H1 (cell line): ENCODE data around the gene ZNF212. TPM values are rescaled to one million over a fixed set of nuclear protein-coding genes. Genes with fewer than 3 reads are reported as not detected.

Source experiments
- CTCF ChIA-PET: fragments of 300-600 bp; sonication (Branson Sonifier 250); formaldehyde crosslinking; loops from one replicate; lab custom pipeline; 2021; ENCODE audit not compliant: partially characterized antibody; lab: Charles Lee
- POLR2A ChIA-PET: fragments of 300-600 bp; sonication (Branson Sonifier 250); formaldehyde crosslinking; loops from one replicate; lab custom pipeline; 2021; ENCODE audit warnings: inconsistent platforms; ENCODE audit not compliant: partially characterized antibody; lab: Charles Lee
- DNase-seq, 2 experiments: peaks; one replicate each; pipeline versions ENCODE4 v3.0.0 to v3.0.0-alpha.2; 2010 to 2022; ENCODE audit warnings: low spot score in 2 of 2, low read depth in 1 of 2, mixed read lengths in 1 of 2
- FAIRE-seq: peaks from 2 replicates; lab custom pipeline; 2011; peaks lifted over from hg19 to GRCh38; lab: Jason Lieb, UNC
- H2AFZ ChIP-seq: 2 replicates; pipeline ENCODE4 v1.8.1; 2012; ENCODE audit warnings: low read length, inconsistent platforms
- H2AK5ac ChIP-seq: 2 replicates; pipeline ENCODE4 v1.6.1; 2013; ENCODE audit warnings: low read depth, low read length
- H2BK120ac ChIP-seq: replicated peaks from 2 replicates; pipeline ENCODE3; 2013; ENCODE audit warnings: low read depth, low read length, inconsistent platforms
- H2BK12ac ChIP-seq: 2 replicates; pipeline ENCODE4 v1.6.1; 2013; ENCODE audit warnings: low read depth, low read length
- H2BK15ac ChIP-seq: 2 replicates; pipeline ENCODE4 v1.6.1; 2013; ENCODE audit warnings: low read length
- H2BK20ac ChIP-seq: 2 replicates; pipeline ENCODE4 v1.6.1; 2013; ENCODE audit warnings: low read length
- H2BK5ac ChIP-seq: 2 replicates; pipeline ENCODE4 v1.6.1; 2013; ENCODE audit warnings: low read depth, low read length
- H3K14ac ChIP-seq: 2 replicates; pipeline ENCODE4 v1.6.1; 2013; ENCODE audit warnings: inconsistent platforms; ENCODE audit not compliant: insufficient read length
- H3K18ac ChIP-seq: 2 replicates; pipeline ENCODE4 v1.6.1; 2013; ENCODE audit warnings: low read length; ENCODE audit errors: extremely low read depth
- H3K23ac ChIP-seq: 2 replicates; pipeline ENCODE4 v1.6.1; 2013; ENCODE audit warnings: inconsistent platforms; ENCODE audit not compliant: insufficient read length
- H3K23me2 ChIP-seq: 2 replicates; pipeline ENCODE4 v1.6.1; 2013; ENCODE audit warnings: low read depth, low read length
- H3K27ac ChIP-seq: 2 replicates; pipeline ENCODE4 v1.6.1; 2011; ENCODE audit warnings: low read depth, low read length, inconsistent platforms
- H3K27me3 ChIP-seq, 4 experiments: replicated peaks in 1 of 4; 1 replicate in 1 of 4; 2 replicates in 3 of 4; pipeline versions ENCODE4 v1.6.1 to v1.8.1; 2011 to 2013; ENCODE audit warnings: low read length in 3 of 4, mild to moderate bottlenecking in 3 of 4, inconsistent platforms in 2 of 4, mixed read lengths in 2 of 4, moderate library complexity in 1 of 4; ENCODE audit not compliant: control insufficient read depth in 3 of 4, insufficient read depth in 3 of 4; ENCODE audit errors: extremely low read depth in 1 of 4
- H3K36me3 ChIP-seq, 4 experiments: 2 replicates each; pipeline versions ENCODE4 v1.6.1 to v1.8.1; 2011 to 2013; ENCODE audit warnings: mild to moderate bottlenecking in 4 of 4, low read length in 3 of 4, moderate library complexity in 2 of 4, control low read depth in 1 of 4, inconsistent platforms in 1 of 4; ENCODE audit not compliant: insufficient read depth in 4 of 4, control insufficient read depth in 2 of 4
- H3K4ac ChIP-seq: replicated peaks from 2 replicates; pipeline ENCODE3; 2013; ENCODE audit warnings: low read length, low read depth, mixed read lengths, inconsistent platforms; ENCODE audit not compliant: insufficient read length
- H3K4me1 ChIP-seq, 4 experiments: replicated peaks in 1 of 4; 1 replicate in 1 of 4; 2 replicates in 3 of 4; pipeline versions ENCODE4 v1.6.1 to v1.8.1; 2011 to 2013; ENCODE audit warnings: low read length in 3 of 4, inconsistent platforms in 2 of 4, mixed read lengths in 1 of 4; ENCODE audit not compliant: insufficient read depth in 4 of 4, control insufficient read depth in 3 of 4
- H3K4me2 ChIP-seq, 2 experiments: 2 replicates each; pipeline versions ENCODE4 v1.6.1 to v1.8.1; 2011 to 2013; ENCODE audit warnings: low read depth in 2 of 2, low read length in 2 of 2, control low read depth in 1 of 2, inconsistent platforms in 1 of 2, mild to moderate bottlenecking in 1 of 2; ENCODE audit not compliant: insufficient read depth in 1 of 2
- H3K4me3 ChIP-seq, 4 experiments: fragments of 200-600, 300-600 bp in 1 of 4; sonication (generic), shearing (Covaris generic), sonication (Bioruptor Twin) in 1 of 4; 2 replicates each; pipeline versions ENCODE4 v1.5.1 to v1.8.1; 2011 to 2016; ENCODE audit warnings: low read length in 4 of 4, low read depth in 3 of 4, control low read depth in 2 of 4, inconsistent platforms in 2 of 4, mild to moderate bottlenecking in 2 of 4, mixed read lengths in 1 of 4, moderate library complexity in 1 of 4; ENCODE audit not compliant: insufficient read depth in 2 of 4; ENCODE audit errors: extremely low read depth in 1 of 4
- H3K56ac ChIP-seq: replicated peaks from 2 replicates; pipeline ENCODE3; 2013; ENCODE audit warnings: low read depth, mild to moderate bottlenecking, mixed read lengths, low read length, inconsistent platforms; ENCODE audit not compliant: insufficient read length
- H3K79me1 ChIP-seq: 2 replicates; pipeline ENCODE4 v1.6.1; 2013; ENCODE audit warnings: low read depth, low read length, control low read depth
- H3K79me2 ChIP-seq, 2 experiments: 2 replicates each; pipeline versions ENCODE4 v1.6.1 to v1.8.1; 2012 to 2013; ENCODE audit warnings: low read length in 2 of 2, mild to moderate bottlenecking in 2 of 2, inconsistent platforms in 1 of 2; ENCODE audit not compliant: insufficient read depth in 2 of 2, control insufficient read depth in 1 of 2
- H3K9ac ChIP-seq, 4 experiments: replicated peaks in 1 of 4; 1 replicate in 1 of 4; 2 replicates in 3 of 4; pipeline versions ENCODE4 v1.6.1 to v1.8.1; 2011 to 2013; ENCODE audit warnings: low read depth in 3 of 4, low read length in 3 of 4, control low read depth in 2 of 4, mild to moderate bottlenecking in 2 of 4, moderate library complexity in 2 of 4, inconsistent platforms in 1 of 4; ENCODE audit errors: extremely low read depth in 1 of 4
- H3K9me3 ChIP-seq, 2 experiments: 2 replicates each; pipeline versions ENCODE4 v1.6.1 to v1.8.1; 2012 to 2013; ENCODE audit warnings: mild to moderate bottlenecking in 2 of 2, moderate library complexity in 2 of 2, control low read depth in 1 of 2, inconsistent platforms in 1 of 2, low read depth in 1 of 2, low read length in 1 of 2, mixed read lengths in 1 of 2; ENCODE audit not compliant: insufficient read depth in 2 of 2
- H4K20me1 ChIP-seq, 2 experiments: replicated peaks in 1 of 2; 2 replicates each; pipeline versions ENCODE3 to v1.8.1; 2011 to 2013; ENCODE audit warnings: inconsistent platforms in 2 of 2, low read length in 2 of 2, mild to moderate bottlenecking in 1 of 2; ENCODE audit not compliant: insufficient read depth in 2 of 2, control insufficient read depth in 1 of 2
- H4K5ac ChIP-seq: 2 replicates; pipeline ENCODE4 v1.6.1; 2013; ENCODE audit warnings: low read length, low read depth, mixed read lengths, inconsistent platforms; ENCODE audit not compliant: insufficient read length
- H4K8ac ChIP-seq: 2 replicates; pipeline ENCODE4 v1.8.0; 2013; ENCODE audit warnings: mild to moderate bottlenecking, moderate library complexity, low read length, inconsistent platforms; ENCODE audit not compliant: insufficient read depth; ENCODE audit errors: extremely low read depth
- H4K91ac ChIP-seq: replicated peaks from 2 replicates; pipeline ENCODE3; 2013; ENCODE audit warnings: low read length, mixed read lengths, inconsistent platforms; ENCODE audit not compliant: insufficient read length
- POLR2AphosphoS5 ChIP-seq: IDR thresholded peaks from 2 replicates; pipeline ENCODE4 v1.6.1; 2011; ENCODE audit warnings: low read depth, low read length
- SIRT6 ChIP-seq: IDR thresholded peaks from one replicate; pipeline ENCODE4 v1.7.1; 2012; ENCODE audit warnings: low read length, inconsistent platforms
- WGBS, 2 experiments: shearing (Covaris generic) in 1 of 2; methylation state at CpG; one replicate each; pipeline versions ENCODE4 v1.1.6 to v1.1.7; 2013 to 2015; ENCODE audit warnings: low lambda C conversion rate in 2 of 2, mixed read lengths in 2 of 2, inconsistent platforms in 1 of 2, low coverage in 1 of 2, missing lambda C conversion rate in 1 of 2; ENCODE audit not compliant: insufficient replicate concordance in 2 of 2, insufficient coverage in 1 of 2, insufficient read length in 1 of 2; ENCODE audit errors: extremely low coverage in 1 of 2, missing lambda C conversion rate in 1 of 2; 5-methylcytosine and 5-hydroxymethylcytosine counted together
- polyA plus RNA-seq, 7 experiments: library from polyadenylated mRNA; depleted of rRNA in 3 of 7; stranded (reverse) in 5 of 7; unstranded in 2 of 7; fragments of >200 nt in 5 of 7; fragments of 200-250 nt in 2 of 7; gene quantifications; 1 replicate in 5 of 7; 2 replicates in 1 of 7; 4 replicates in 1 of 7; pipeline versions ENCODE4 v1.2.1 to v1.2.3, GENCODE V29; 2011 to 2013; ENCODE audit warnings: missing spikeins in 2 of 7, mixed read lengths in 2 of 7
- total RNA-seq: library from RNA; stranded (reverse); fragmentation: NEBNext Ultra II Directional; extraction: Animal tissue kit (Norgen Biotek cat#: 25700); gene quantifications from 2 replicates; pipeline ENCODE4 v1.2.1, GENCODE V29; 2021

ZNF212 gene
- total and polyA plus RNA-seq, 2 of the 8 experiments (the other 6 are each of a cell fraction or from before 2014, with no cell fraction given) = 6.7 to 19.3 TPM

- CTCF ChIA-PET = interaction anchor here (0.9 to 2.3 kb wide), 4 partner anchors 19 to 109 kb away, joined by 3 to 5 read pairs (median 3); partner anchors contain the start of gene ZNF282
- Histone ChIP-seq H2BK12ac (no peak overlapping the region), H3K79me1 (no peaks in the 10 kb centered on the region), H2BK5ac (no peak overlapping the region; the same call in 1 of the 2 replicates), H3K9ac (no peak overlapping the region; a peak in 2 of 7 replicates), H3K27ac (no peak overlapping the region), H3K4me3 (no peak overlapping the region), H3K14ac (no peak overlapping the region)
- TF ChIP-seq SIRT6 = no peak
- TF ChIP-seq POLR2AphosphoS5 = 0 out of 2 replicates have a peak, but pooled peaks have one; percentile 5
- TF ChIP-seq, all 59 proteins: peak for 1
- Histone ChIP-seq H3K79me2 (no peaks in the 10 kb centered on the region), H4K20me1 (peaks cover 0 to 3% of the 10 kb centered on the region in 2 experiments), H3K56ac (no peak overlapping the region), H3K36me3 (peaks cover 0 to 10% (median 4%) of the 10 kb centered on the region in 4 experiments; a peak in 6 of 8 replicates), H3K4me2 (no peak overlapping the region), H2BK120ac (no peak overlapping the region), H3K18ac (no peak overlapping the region), H2BK15ac (no peak overlapping the region), H3K23ac (no peak overlapping the region), H3K27me3 (no peaks in the 10 kb centered on the region), H3K4ac (no peak overlapping the region), H4K91ac (no peak overlapping the region), H2BK20ac (no peak overlapping the region), H3K4me1 (no peaks in the 10 kb centered on the region; a peak in 1 of 7 replicates), H3K23me2 (0 out of 2 replicates have a peak, but pooled peaks cover 4% of the 10 kb centered on the region), H4K8ac (no peak overlapping the region), H4K5ac (no peak overlapping the region), H2AFZ (no peak overlapping the region), H3K9me3 (no peaks in the 10 kb centered on the region), H2AK5ac (no peak overlapping the region)
- no peak for DNase-seq
- POLR2A ChIA-PET = interaction anchor here (0.6 to 2.1 kb wide), 9 partner anchors 8 to 56 kb away, joined by 3 to 12 read pairs (median 5); partner anchors contain the start of gene ZNF282
- 81% methylated on average over 7 of the region's 7 CpGs; no CpG with 5 or more reads in 1 of the 2 experiments for WGBS, 2 experiments
- no peak for FAIRE-seq
Measured at GRCh38 chr7:149228831-149229471, 10.5 kb upstream of the ZNF212 start.
